Pancreas (tissue), 10 donors: Measurements from ENCODE around the gene ASTN1. TPM values are rescaled to one million over a fixed set of nuclear protein-coding genes. Genes with fewer than 3 reads are reported as not detected.

Experiments
- ATAC-seq, 4 donors: fragments of 200-7000 bp; cut with Tn5 transposase; one replicate each; pipeline versions ENCODE4 v1.8.0 to v1.9.1; 2020; ENCODE audit warnings: mild to moderate bottlenecking in 4 of 4, moderate library complexity in 4 of 4
- DNase-seq, 6 donors: peaks; one replicate each; pipeline ENCODE4 v3.0.0-alpha.2; 2020
- FAIRE-seq: peaks from 2 replicates; lab custom pipeline; 2012; peaks lifted over from hg19 to GRCh38; lab: Jason Lieb, UNC
- H3K27ac ChIP-seq, 4 donors: fragments of 200-600 bp; sonication (generic); 1 replicate in 3 of 4; 2 replicates in 1 of 4; pipeline versions ENCODE4 v1.5.0 to v1.8.0; 2020
- H3K27me3 ChIP-seq, 4 donors: fragments of 200-600 bp; one replicate each; pipeline ENCODE4 v1.8.0; 2021
- H3K36me3 ChIP-seq, 3 donors: fragments of 200-600 bp; sonication (generic) in 1 of 3; one replicate each; pipeline versions ENCODE4 v1.5.0 to v1.8.0; 2020 to 2021
- H3K4me1 ChIP-seq, 3 donors: fragments of 200-600 bp; one replicate each; pipeline ENCODE4 v1.8.0; 2021
- H3K4me3 ChIP-seq, 4 donors: fragments of 200-600 bp; sonication (generic) in 2 of 4; one replicate each; pipeline versions ENCODE4 v1.5.0 to v1.8.0; 2020 to 2021
- H3K9me3 ChIP-seq, 4 donors: fragments of 200-600 bp; one replicate each; pipeline ENCODE4 v1.8.0; 2021
- WGBS, 2 donors: extraction: QIAGEN DNeasy Blood & Tissue Kit; methylation state at CpG; one replicate each; pipeline ENCODE4 v1.1.7; 2013; 5-methylcytosine and 5-hydroxymethylcytosine counted together
- intact Hi-C, 3 donors: fragments of 100-400 bp; cut with DNase I; formaldehyde crosslinking; loops; one replicate each; pipeline versions ENCODE4 v1.11.1 to v1.14.2; 2022
- polyA plus RNA-seq, 2 donors: library from polyadenylated mRNA; stranded (reverse); fragments of 200-250 nt; gene quantifications; one replicate each; pipeline ENCODE4 v1.2.3, GENCODE V29; 2013
- total RNA-seq, 6 donors: library from RNA; stranded (reverse); fragmentation: NEBNext Ultra II Directional in 4 of 6; extraction: Animal tissue kit (Norgen Biotek cat#: 25700) in 4 of 6; gene quantifications; one replicate each; pipeline versions ENCODE4 v1.2.1 to v1.2.4, GENCODE V29; 2021 to 2023
- TF ChIP-seq, protein P1 (sequence below), 4 donors: fragments of 200-600 bp; sonication (generic) in 3 of 4; IDR thresholded peaks; one replicate each; pipeline versions ENCODE4 v1.5.0 to v1.8.0; 2021; ENCODE audit warnings: antibody characterized with exemption in 4 of 4
- donor health status: healthy with polysubstance abuse.
- donor health status: DM: no; HTN: no; CAD: no; lungs with moderate emphysema.
- donor health status: DM: no; HTN: no; CAD: no.
- donor health status: control.
- donor health status: control.
- donor health status: Bipolar disorder and iron deficiency.
- donor health status: DM: yes; HTN: yes; CAD: no.
- donor health status: DM: no; HTN: no; CAD: no.
- donor health status: DM: no; HTN: no; CAD: no.
- donor health status: DM: yes; HTN: yes; CAD: no.

The ASTN1 gene
- total and polyA plus RNA-seq, 8 donors = 0.11 to 0.77 (median 0.32) TPM

DNA sequence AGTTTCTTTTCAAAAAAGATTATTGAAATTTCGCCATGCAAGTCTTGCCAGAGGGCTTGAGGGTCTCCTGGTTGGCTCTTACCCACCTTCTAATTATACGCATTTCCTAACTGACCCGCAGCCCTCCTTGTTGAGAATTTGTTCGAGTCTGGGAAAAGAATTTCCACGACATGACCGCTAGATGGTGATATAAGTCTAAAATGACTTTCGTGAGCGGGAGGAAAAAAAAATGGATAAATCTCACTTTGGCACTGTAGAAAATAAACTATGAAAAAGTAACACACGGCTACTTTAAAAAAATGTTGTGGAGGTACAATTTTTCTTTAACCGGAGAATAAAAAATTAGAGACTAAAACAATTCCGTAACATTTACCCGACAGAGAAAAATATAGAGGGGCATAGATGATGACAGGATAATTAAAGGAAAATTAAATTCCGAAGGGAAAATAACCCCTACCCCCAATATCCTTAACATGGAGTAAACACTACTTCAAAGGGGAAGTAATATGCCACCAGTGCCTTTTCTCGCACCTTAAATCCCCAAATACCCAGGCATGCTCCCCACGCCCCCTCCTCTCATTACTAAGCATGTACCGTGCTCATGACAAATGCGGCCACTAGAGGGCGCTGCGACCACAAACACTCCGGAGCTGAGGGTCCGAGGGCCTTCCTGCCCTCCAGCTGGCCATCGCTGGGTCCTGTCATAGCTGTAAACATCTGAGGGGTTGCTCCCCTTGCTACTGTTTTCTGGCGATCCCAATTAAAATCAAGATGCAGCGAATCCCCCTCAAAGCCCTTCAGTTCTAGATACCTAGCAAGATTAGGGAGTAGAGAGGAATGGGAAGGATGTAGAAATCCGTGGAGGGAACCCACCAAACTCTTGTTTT is 266.9 kb downstream of the ASTN1 start:
- ATAC-seq = peak; percentile 67 to 93 (median 86)
- Histone ChIP-seq H3K27ac (no peak overlapping the region), H3K4me3 (no peak overlapping the region), H3K9me3 (no peaks in the 10 kb centered on the region), H3K4me1 (peaks cover 0 to 4% (median 0%) of the 10 kb centered on the region in 3 donors), H3K27me3 (peaks cover 0 to 3% (median 0%) of the 10 kb centered on the region in 4 donors), H3K36me3 (no peaks in the 10 kb centered on the region)
- peak in 5 of 6 donors; percentile 42 to 81 (median 63) for DNase-seq
- TF ChIP-seq, protein P1, sequence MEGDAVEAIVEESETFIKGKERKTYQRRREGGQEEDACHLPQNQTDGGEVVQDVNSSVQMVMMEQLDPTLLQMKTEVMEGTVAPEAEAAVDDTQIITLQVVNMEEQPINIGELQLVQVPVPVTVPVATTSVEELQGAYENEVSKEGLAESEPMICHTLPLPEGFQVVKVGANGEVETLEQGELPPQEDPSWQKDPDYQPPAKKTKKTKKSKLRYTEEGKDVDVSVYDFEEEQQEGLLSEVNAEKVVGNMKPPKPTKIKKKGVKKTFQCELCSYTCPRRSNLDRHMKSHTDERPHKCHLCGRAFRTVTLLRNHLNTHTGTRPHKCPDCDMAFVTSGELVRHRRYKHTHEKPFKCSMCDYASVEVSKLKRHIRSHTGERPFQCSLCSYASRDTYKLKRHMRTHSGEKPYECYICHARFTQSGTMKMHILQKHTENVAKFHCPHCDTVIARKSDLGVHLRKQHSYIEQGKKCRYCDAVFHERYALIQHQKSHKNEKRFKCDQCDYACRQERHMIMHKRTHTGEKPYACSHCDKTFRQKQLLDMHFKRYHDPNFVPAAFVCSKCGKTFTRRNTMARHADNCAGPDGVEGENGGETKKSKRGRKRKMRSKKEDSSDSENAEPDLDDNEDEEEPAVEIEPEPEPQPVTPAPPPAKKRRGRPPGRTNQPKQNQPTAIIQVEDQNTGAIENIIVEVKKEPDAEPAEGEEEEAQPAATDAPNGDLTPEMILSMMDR (IDR thresholded peaks at IDR 0.05) = peak; percentile 52 to 61 (median 54)
- peak; percentile 81 for FAIRE-seq
- 3 to 5% methylated on average over 25 of the region's 25 CpGs for WGBS, 2 donors
- intact Hi-C loops = loop anchor here in 2 of 3 donors (5.0 to 10.0 kb wide), 3 partner anchors 287 to 1050 kb away; no protein-coding TSS in a partner anchor

DNA sequence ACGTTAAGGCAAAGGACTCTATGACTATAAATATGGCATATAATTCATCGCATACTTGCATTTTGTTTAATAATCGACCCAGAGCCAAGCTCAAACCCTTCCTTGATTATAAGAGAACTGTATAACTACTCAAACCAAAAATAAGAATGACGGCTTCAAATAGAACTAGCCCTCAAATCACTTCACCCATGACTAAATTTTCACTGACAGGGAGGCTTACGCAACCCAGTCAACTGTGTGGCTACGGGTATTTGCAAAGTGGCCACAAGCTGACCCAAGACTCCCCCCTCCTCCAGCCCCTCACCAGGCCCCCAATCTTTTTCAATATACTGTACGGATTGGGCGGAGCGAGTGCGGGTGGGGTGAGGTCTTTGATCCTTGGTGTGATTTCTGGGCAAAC is 268.3 kb downstream of the ASTN1 start:
- Histone ChIP-seq H3K27ac (no peak overlapping the region), H3K4me3 (no peak overlapping the region), H3K4me1 (peaks cover 0 to 4% (median 0%) of the 10 kb centered on the region in 3 donors), H3K36me3 (no peaks in the 10 kb centered on the region), H3K27me3 (peaks cover 0 to 3% (median 0%) of the 10 kb centered on the region in 4 donors), H3K9me3 (no peaks in the 10 kb centered on the region)
- intact Hi-C loops = loop anchor here in 2 of 3 donors (5.0 to 10.0 kb wide), 3 partner anchors 289 to 1051 kb away; no protein-coding TSS in a partner anchor
- FAIRE-seq (no peak), ATAC-seq (no peak), DNase-seq (no peak)
- TF ChIP-seq, protein P1 (IDR thresholded peaks at IDR 0.05) = no peak
- WGBS, 2 donors = 54 to 61% methylated on average over 10 of the region's 10 CpGs

DNA sequence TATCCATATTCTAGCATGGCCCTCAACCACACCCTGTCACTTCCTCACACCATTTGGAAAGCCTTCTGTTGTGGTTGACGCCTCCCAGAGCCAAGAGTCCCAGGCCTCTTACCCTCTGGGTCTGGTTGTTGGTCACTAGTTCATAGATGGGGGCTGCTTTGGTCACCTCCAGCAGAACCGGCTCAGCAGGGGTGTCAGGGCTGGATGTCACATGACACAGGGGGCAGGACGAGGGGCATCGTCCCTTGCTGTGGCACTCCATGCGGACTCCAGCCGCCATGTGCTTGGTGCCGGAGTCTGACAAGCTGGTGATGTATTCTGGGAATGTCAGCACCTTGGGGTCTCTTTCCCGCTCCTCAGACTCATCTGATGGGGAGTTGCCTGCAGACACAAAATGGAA is 270.1 kb downstream of the ASTN1 start:
- intact Hi-C loops = loop anchor here in 2 of 3 donors (10.0 kb wide), 2 partner anchors 290 to 1050 kb away; no protein-coding TSS in a partner anchor
- Histone ChIP-seq H3K4me1 (peaks cover 0 to 4% (median 0%) of the 10 kb centered on the region in 3 donors), H3K4me3 (no peak overlapping the region), H3K27ac (no peak overlapping the region), H3K27me3 (peaks cover 0 to 3% (median 0%) of the 10 kb centered on the region in 4 donors), H3K36me3 (no peaks in the 10 kb centered on the region), H3K9me3 (no peaks in the 10 kb centered on the region)
- FAIRE-seq (no peak), ATAC-seq (no peak), DNase-seq (peak in 1 of 6 donors; percentile 20)
- TF ChIP-seq, protein P1 (IDR thresholded peaks at IDR 0.05) = no peak
- 71 to 88% methylated on average over 8 of the region's 8 CpGs for WGBS, 2 donors

DNA sequence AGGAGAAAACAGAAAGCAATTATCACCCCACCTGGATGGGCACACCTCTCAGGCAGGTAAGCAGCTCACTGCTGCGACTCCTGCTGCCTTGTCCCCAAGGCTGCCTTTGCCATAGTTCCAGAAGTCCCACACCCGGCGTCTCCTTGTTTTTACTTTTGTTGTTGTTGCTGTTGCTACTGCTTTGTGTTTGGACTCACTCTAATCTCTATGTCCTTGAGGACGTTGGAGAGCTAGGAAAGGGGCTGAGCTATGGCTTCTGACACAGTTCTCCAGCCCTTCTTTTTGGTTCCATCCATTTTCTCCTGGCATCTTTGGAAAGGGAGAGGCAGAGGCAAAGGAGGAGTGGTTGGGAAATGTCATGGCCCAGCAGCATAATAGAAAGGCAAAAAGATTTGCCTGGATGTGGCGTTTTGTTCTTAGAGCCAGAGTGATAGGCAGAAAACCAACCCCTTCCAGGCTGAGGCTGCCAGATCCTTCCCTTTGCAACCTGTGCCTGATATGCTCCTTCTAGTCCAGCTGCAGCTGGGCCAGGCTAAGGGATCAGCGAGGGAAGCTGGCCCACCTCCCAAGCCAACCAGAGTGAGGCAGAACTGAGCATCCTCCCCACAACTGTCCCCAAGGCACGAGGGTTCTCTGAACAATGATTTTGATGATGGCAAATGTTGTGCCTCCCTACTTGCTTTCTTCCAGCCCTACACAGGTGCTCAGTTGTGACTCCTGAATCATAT is 270.7 kb downstream of the ASTN1 start:
- TF ChIP-seq, protein P1 (IDR thresholded peaks at IDR 0.05) = no peak
- WGBS, 2 donors = 33 to 41% methylated on average over 7 of the region's 7 CpGs
- DNase-seq (no peak), ATAC-seq (no peak), FAIRE-seq (no peak)
- no peak overlapping the region for H3K4me3 ChIP-seq
- intact Hi-C loops = loop anchor here in 2 of 3 donors (10.0 kb wide), 2 partner anchors 291 to 1051 kb away; no protein-coding TSS in a partner anchor
- no peak overlapping the region for H3K27ac ChIP-seq
- H3K27me3 ChIP-seq = no peaks in the 10 kb centered on the region
- no peaks in the 10 kb centered on the region for H3K9me3 ChIP-seq
- peaks cover 0 to 4% (median 0%) of the 10 kb centered on the region in 3 donors for H3K4me1 ChIP-seq
- H3K36me3 ChIP-seq = no peaks in the 10 kb centered on the region
